OCI-LY7 (cell line): Measurements from ENCODE around the gene CERS1. TPM values are rescaled to one million over a fixed set of nuclear protein-coding genes. Genes with fewer than 3 reads are reported as not detected.

Source experiments
- BruUV-seq: library from RNA; stranded (reverse); fragments of 400-500 nt; replicated peaks from 2 replicates; lab custom pipeline; 2021; lab: Mats Ljungman, UMichigan
- CTCF ChIA-PET: fragments of 300-600 bp; sonication (Branson Sonifier 250); formaldehyde crosslinking; loops from one replicate; lab custom pipeline; 2022; ENCODE audit warnings: antibody characterized with exemption; ENCODE audit not compliant: unreplicated experiment; lab: Charles Lee
- POLR2A ChIA-PET: fragments of 300-600 bp; sonication (Branson Sonifier 250); formaldehyde crosslinking; loops from one replicate; lab custom pipeline; 2022; ENCODE audit warnings: antibody characterized with exemption; lab: Charles Lee
- DNase-seq: peaks from one replicate; pipeline ENCODE4 v3.0.0-alpha.2; 2015; ENCODE audit warnings: low spot score
- H2AFZ ChIP-seq: fragments of 200-600 bp; sonication (generic), shearing (Covaris generic); 2 replicates; pipeline ENCODE4 v1.6.1; 2014; ENCODE audit warnings: mild to moderate bottlenecking, antibody characterized with exemption, low read length, moderate library complexity
- H3K27ac ChIP-seq: fragments of 200-600 bp; sonication (generic); 2 replicates; pipeline ENCODE4 v1.5.1; 2014; ENCODE audit warnings: mixed run types, low read depth, mild to moderate bottlenecking, moderate library complexity, low read length, inconsistent platforms; ENCODE audit not compliant: poor library complexity, severe bottlenecking
- H3K36me3 ChIP-seq: fragments of 200-600 bp; sonication (generic); 2 replicates; pipeline ENCODE4 v1.6.1; 2014; ENCODE audit warnings: mild to moderate bottlenecking, antibody characterized with exemption, low read length, moderate library complexity, mixed read lengths; ENCODE audit not compliant: insufficient read depth
- H3K4me1 ChIP-seq: fragments of 200-600 bp; sonication (generic); 2 replicates; pipeline ENCODE4 v1.5.1; 2014; ENCODE audit warnings: mild to moderate bottlenecking, low read length; ENCODE audit not compliant: insufficient read depth, poor library complexity, severe bottlenecking
- H3K4me2 ChIP-seq: fragments of 200-600 bp; sonication (generic); 2 replicates; pipeline ENCODE4 v1.6.1; 2014; ENCODE audit warnings: mild to moderate bottlenecking, low read length
- H3K4me3 ChIP-seq: fragments of 200-600 bp; sonication (generic); 2 replicates; pipeline ENCODE4 v1.5.1; 2014; ENCODE audit warnings: mild to moderate bottlenecking, low read depth, low read length; ENCODE audit not compliant: poor library complexity, severe bottlenecking
- H3K79me2 ChIP-seq: fragments of 200-600 bp; sonication (generic); 2 replicates; pipeline ENCODE4 v1.6.1; 2016; ENCODE audit warnings: low read depth, mild to moderate bottlenecking, low read length, moderate library complexity, mixed read lengths; ENCODE audit not compliant: insufficient read depth
- H3K9me2 ChIP-seq: fragments of 200-600 bp; sonication (generic); 2 replicates; pipeline ENCODE4 v1.6.1; 2016; ENCODE audit warnings: mild to moderate bottlenecking, low read length, mixed read lengths; ENCODE audit not compliant: insufficient read depth
- H3K9me3 ChIP-seq: fragments of 200-600 bp; sonication (generic); 2 replicates; pipeline ENCODE4 v1.6.1; 2014; ENCODE audit warnings: mild to moderate bottlenecking, mixed run types, low read length, mixed read lengths
- H4K20me1 ChIP-seq: fragments of 200-600 bp; sonication (generic); 2 replicates; pipeline ENCODE4 v1.6.1; 2014; ENCODE audit warnings: mild to moderate bottlenecking, antibody characterized with exemption, low read length, moderate library complexity, mixed read lengths; ENCODE audit not compliant: insufficient read depth
- CTCF ChIP-seq: fragments of 200-600 bp; sonication (generic); conservative IDR thresholded peaks from 2 replicates; pipeline ENCODE4 v1.5.1; 2014; ENCODE audit warnings: mild to moderate bottlenecking, antibody characterized with exemption, low read length, moderate library complexity, mixed read lengths
- EZH2phosphoT487 ChIP-seq: fragments of 200-600 bp; sonication (generic); IDR thresholded peaks from 2 replicates; pipeline ENCODE4 v1.6.1; 2018; ENCODE audit warnings: low read depth, borderline replicate concordance, mild to moderate bottlenecking, mixed run types, antibody characterized with exemption, low read length, moderate library complexity, mixed read lengths
- intact Hi-C: fragments of 100-400 bp; cut with micrococcal nuclease; formaldehyde crosslinking; loops from one replicate; pipeline ENCODE4 v1.10.0; 2022; ENCODE audit not compliant: unreplicated experiment
- total RNA-seq, 2 experiments: library from RNA; depleted of rRNA in 1 of 2; stranded (reverse); fragments of >200 nt in 1 of 2; shearing (Covaris generic) in 1 of 2; gene quantifications; 2 replicates each; pipeline ENCODE4 v1.2.3, GENCODE V29; 2014 to 2022

CERS1 gene
- total RNA-seq, 2 experiments from 2014 or later = 0.09 TPM; not detected in 1

GRCh38 chr19:18845961-18846360, 50.0 kb downstream of the CERS1 start:
- no peak for DNase-seq
- Histone ChIP-seq H3K4me2 (no peak overlapping the region), H3K9me2 (no peaks in the 10 kb centered on the region), H3K79me2 (peaks cover 84% of the 10 kb centered on the region), H2AFZ (no peak overlapping the region), H3K9me3 (no peaks in the 10 kb centered on the region), H3K4me3 (no peak overlapping the region), H3K36me3 (peaks cover 91% of the 10 kb centered on the region), H4K20me1 (peaks cover 28% of the 10 kb centered on the region; the same call in 1 of the 2 replicates), H3K4me1 (peaks cover 8% of the 10 kb centered on the region), H3K27ac (no peak overlapping the region)
- ChIA-PET POLR2A (no interaction called here), CTCF (no interaction called here)
- no peak for TF ChIP-seq CTCF
- no peak for TF ChIP-seq EZH2phosphoT487
- no TSS peak for BruUV-seq
- intact Hi-C loops = loop anchor here (2.0 to 5.0 kb wide), 3 partner anchors 59 to 324 kb away; partner anchors contain the start of gene ELL

- BruUV-seq = no TSS peak
- POLR2A ChIA-PET = no interaction called here
- H3K4me3 ChIP-seq = no peak overlapping the region
- CTCF ChIA-PET = no interaction called here
- no peak overlapping the region for H3K27ac ChIP-seq
- intact Hi-C loops = loop anchor here (5.0 kb wide), 2 partner anchors 73 to 323 kb away; partner anchors contain the start of gene ELL
- no peak overlapping the region for H2AFZ ChIP-seq
- H3K4me1 ChIP-seq = peaks cover 8% of the 10 kb centered on the region
- peaks cover 91% of the 10 kb centered on the region for H3K36me3 ChIP-seq
- no peaks in the 10 kb centered on the region for H3K9me3 ChIP-seq
- no peak overlapping the region for H3K4me2 ChIP-seq
- H3K79me2 ChIP-seq = peaks cover 95% of the 10 kb centered on the region
- peaks cover 30% of the 10 kb centered on the region; the same call in 1 of the 2 replicates for H4K20me1 ChIP-seq
- no peaks in the 10 kb centered on the region for H3K9me2 ChIP-seq
- DNase-seq = no peak
- TF ChIP-seq EZH2phosphoT487 (no peak), CTCF (no peak)
Measured at GRCh38 chr19:18844806-18845329, 51.1 kb downstream of the CERS1 start.

- Histone ChIP-seq H3K36me3 (peaks cover 91% of the 10 kb centered on the region), H3K27ac (no peak overlapping the region), H3K4me3 (no peak overlapping the region), H3K4me2 (no peak overlapping the region), H4K20me1 (peaks cover 26% of the 10 kb centered on the region; the same call in 1 of the 2 replicates), H3K4me1 (peaks cover 8% of the 10 kb centered on the region), H3K9me2 (no peaks in the 10 kb centered on the region), H3K79me2 (peaks cover 96% of the 10 kb centered on the region), H3K9me3 (no peaks in the 10 kb centered on the region), H2AFZ (no peak overlapping the region)
- POLR2A ChIA-PET = interaction anchor here (0.7 kb wide), 1 partner anchor 222 kb away, joined by 8 read pairs; no protein-coding TSS in a partner anchor
- CTCF ChIA-PET = no interaction called here
- no TSS peak for BruUV-seq
- intact Hi-C loops = no loop called here
- no peak for DNase-seq
- TF ChIP-seq EZH2phosphoT487 (no peak), CTCF (no peak)
Measured at GRCh38 chr19:18843960-18844359, 52.0 kb downstream of the CERS1 start.
